ENCODE measurements around the gene HOXB13.
A peak's percentile ranks its signal among the peaks of the same experiment; 100 is the strongest.

The HOXB13 gene

DNA sequence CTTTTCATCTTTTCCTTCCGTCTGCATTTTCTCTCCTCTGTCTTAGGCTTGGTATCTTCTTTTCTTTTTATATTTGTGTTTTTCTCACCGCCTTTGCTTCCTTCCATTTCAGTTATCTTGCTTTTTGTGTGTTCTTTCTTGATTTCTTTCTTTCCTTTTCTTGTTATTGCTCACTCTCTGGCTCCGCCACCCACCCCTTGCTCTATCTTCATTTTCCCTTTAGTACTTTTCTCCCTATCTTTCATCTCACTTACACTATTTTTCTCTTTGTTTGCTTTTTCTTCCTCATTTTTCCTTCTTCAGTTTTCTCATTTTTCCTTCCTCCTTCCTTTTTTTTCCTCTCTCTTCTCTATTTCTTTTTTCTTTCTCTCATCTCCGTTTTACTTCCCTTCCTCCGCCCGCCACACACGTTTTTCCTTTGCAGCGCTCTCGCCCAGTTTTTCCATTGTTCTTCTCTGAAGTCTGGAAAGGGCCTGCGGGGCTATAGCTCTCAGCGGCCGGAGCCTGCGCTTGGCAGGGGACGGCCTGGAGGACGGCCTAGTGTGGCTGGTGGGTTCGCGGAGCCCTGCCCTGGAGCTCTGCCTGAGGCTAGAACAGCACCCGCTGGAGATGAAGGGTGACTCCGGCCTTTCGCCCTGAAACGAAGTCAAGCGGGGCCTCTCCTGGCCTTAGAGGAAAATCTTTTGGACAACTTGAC, 5.2 kb upstream of the HOXB13 start:
- Histone ChIP-seq H2AFZ (ENCODE audit: low read length) (0 out of 2 replicates have a peak overlapping the region, but pooled peaks have one; percentile 27), H4K20me1 (ENCODE audit: insufficient read depth, low read length) (no peaks in the 10 kb centered on the region), H3K4me2 (ENCODE audit: low read depth, low read length) (peak overlapping the region; percentile 41; the same call in 1 of the 2 replicates), H3K9ac (ENCODE audit: low read length) (no peak overlapping the region), H3K9me2 (replicated peaks; ENCODE audit: insufficient read depth, low read length) (no peaks in the 10 kb centered on the region), H3K4me3 (ENCODE audit: low read length) (no peak overlapping the region), H3K27me3 (replicated peaks; ENCODE audit: insufficient read depth, low read length) (peaks cover 98% of the 10 kb centered on the region), H3K79me2 (ENCODE audit: low read length) (no peaks in the 10 kb centered on the region), H3F3A (ENCODE audit: insufficient read depth, low read length) (no peaks in the 10 kb centered on the region), H3K9me3 (replicated peaks; ENCODE audit: insufficient read depth, low read length) (no peaks in the 10 kb centered on the region), H3K27ac (ENCODE audit: low read length) (no peak overlapping the region), H3K4me1 (ENCODE audit: low read length) (0 out of 2 replicates have a peak, but pooled peaks cover 3% of the 10 kb centered on the region), H3K36me3 (replicated peaks; ENCODE audit: insufficient read depth, low read length) (no peaks in the 10 kb centered on the region)
- DNase-seq: no peak
- TF ChIP-seq EZH2 (optimal IDR thresholded peaks at IDR 0.05; ENCODE audit: low read depth, low read length) (no peak), EZH2phosphoT487 (IDR thresholded peaks at IDR 0.05; ENCODE audit: low read length) (peak; percentile 46; the same call in 1 of the 2 replicates)
- TF ChIP-seq, protein P1, sequence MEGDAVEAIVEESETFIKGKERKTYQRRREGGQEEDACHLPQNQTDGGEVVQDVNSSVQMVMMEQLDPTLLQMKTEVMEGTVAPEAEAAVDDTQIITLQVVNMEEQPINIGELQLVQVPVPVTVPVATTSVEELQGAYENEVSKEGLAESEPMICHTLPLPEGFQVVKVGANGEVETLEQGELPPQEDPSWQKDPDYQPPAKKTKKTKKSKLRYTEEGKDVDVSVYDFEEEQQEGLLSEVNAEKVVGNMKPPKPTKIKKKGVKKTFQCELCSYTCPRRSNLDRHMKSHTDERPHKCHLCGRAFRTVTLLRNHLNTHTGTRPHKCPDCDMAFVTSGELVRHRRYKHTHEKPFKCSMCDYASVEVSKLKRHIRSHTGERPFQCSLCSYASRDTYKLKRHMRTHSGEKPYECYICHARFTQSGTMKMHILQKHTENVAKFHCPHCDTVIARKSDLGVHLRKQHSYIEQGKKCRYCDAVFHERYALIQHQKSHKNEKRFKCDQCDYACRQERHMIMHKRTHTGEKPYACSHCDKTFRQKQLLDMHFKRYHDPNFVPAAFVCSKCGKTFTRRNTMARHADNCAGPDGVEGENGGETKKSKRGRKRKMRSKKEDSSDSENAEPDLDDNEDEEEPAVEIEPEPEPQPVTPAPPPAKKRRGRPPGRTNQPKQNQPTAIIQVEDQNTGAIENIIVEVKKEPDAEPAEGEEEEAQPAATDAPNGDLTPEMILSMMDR (IDR thresholded peaks at IDR 0.05; ENCODE audit: low read length): no peak

DNA sequence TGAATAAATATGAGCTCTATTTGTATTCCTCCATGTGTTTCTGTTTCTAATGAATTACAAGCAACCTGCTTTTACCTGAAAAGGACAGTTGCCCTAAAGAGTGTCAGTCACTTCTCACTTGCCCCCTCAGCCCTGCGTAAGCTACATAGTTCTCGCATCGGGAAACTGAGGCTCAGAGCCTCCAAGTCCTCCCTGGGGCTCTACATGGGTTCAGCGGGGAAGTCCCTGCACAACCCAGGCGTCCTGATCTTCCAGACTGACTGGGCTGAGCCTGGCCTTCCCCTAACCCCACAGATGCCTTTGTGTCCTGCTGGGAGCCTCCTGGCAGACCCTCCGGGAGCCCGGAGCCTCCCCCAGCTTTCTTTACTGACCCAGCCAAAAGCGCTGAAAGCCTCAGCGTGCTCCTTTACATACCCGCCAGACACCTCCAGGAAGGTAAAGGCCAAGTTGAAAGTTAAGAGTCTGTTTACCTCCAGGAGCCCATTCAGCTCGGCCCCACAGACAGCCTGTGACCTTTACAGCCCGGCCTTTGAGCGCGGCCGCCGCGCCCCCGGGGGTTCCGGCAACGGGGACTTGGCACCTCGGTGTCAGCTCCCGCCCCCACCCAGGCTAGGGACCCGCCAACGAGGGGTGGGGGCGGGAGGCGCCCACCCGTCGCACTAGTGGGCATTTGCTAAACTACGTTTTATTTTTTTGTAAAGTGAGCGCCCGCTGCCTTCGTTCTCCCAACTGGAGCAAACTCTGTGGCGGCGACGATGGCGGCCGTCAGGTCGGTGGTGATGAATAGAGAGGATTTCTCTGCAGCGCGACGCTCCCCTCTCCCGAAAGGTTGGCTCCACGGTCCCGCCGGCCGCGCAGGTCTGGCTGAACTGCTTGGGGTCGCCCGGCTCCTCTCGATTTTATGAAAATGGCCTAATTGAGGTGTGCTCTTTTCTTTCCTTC, 4.4 kb upstream of the HOXB13 start:
- 0 out of 2 replicates have a peak overlapping the region, but pooled peaks have one; percentile 27 for H2AFZ ChIP-seq (ENCODE audit: low read length)

DNA sequence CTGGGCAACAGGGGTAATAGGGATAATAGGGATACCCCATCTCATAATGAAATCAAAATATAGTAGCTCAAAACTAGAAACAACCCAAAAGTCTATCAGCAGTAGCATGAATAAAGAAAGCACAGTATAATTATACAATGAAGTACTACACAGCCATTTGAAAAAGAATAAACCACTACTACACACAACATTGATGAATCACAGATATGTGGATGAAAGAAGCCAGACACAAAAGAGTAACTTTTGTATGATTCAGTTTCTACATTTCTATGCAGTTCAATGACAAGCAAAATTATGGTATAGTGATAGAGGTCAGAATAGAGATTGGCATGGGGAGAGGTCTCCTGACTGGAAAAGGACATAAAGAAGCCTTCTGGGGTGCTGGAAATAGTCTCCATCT, 2.8 kb upstream of the HOXB13 start:
- DNase-seq: no peak
- Histone ChIP-seq H3K4me1 (ENCODE audit: low read length) (0 out of 2 replicates have a peak, but pooled peaks cover 3% of the 10 kb centered on the region), H4K20me1 (ENCODE audit: insufficient read depth, low read length) (no peaks in the 10 kb centered on the region), H3K4me2 (ENCODE audit: low read depth, low read length) (no peak overlapping the region), H2AFZ (ENCODE audit: low read length) (no peak overlapping the region), H3K27me3 (replicated peaks; ENCODE audit: insufficient read depth, low read length) (peaks cover 98% of the 10 kb centered on the region), H3F3A (ENCODE audit: insufficient read depth, low read length) (no peaks in the 10 kb centered on the region), H3K4me3 (ENCODE audit: low read length) (no peak overlapping the region), H3K9ac (ENCODE audit: low read length) (no peak overlapping the region), H3K36me3 (replicated peaks; ENCODE audit: insufficient read depth, low read length) (no peaks in the 10 kb centered on the region), H3K27ac (ENCODE audit: low read length) (no peak overlapping the region), H3K9me3 (replicated peaks; ENCODE audit: insufficient read depth, low read length) (no peaks in the 10 kb centered on the region), H3K9me2 (replicated peaks; ENCODE audit: insufficient read depth, low read length) (no peaks in the 10 kb centered on the region), H3K79me2 (ENCODE audit: low read length) (no peaks in the 10 kb centered on the region)
- TF ChIP-seq EZH2phosphoT487 (IDR thresholded peaks at IDR 0.05; ENCODE audit: low read length) (no peak), EZH2 (optimal IDR thresholded peaks at IDR 0.05; ENCODE audit: low read depth, low read length) (no peak)
- TF ChIP-seq, protein P1 (IDR thresholded peaks at IDR 0.05; ENCODE audit: low read length): no peak

More for the DNA sequence above, 4.4 kb upstream of the HOXB13 start:
- Histone ChIP-seq H3K9ac (ENCODE audit: low read length) (no peak overlapping the region), H3K27me3 (replicated peaks; ENCODE audit: insufficient read depth, low read length) (peaks cover 98% of the 10 kb centered on the region), H3K9me3 (replicated peaks; ENCODE audit: insufficient read depth, low read length) (no peaks in the 10 kb centered on the region), H3K36me3 (replicated peaks; ENCODE audit: insufficient read depth, low read length) (no peaks in the 10 kb centered on the region), H3K4me1 (ENCODE audit: low read length) (0 out of 2 replicates have a peak, but pooled peaks cover 3% of the 10 kb centered on the region), H3F3A (ENCODE audit: insufficient read depth, low read length) (no peaks in the 10 kb centered on the region), H3K27ac (ENCODE audit: low read length) (no peak overlapping the region), H3K9me2 (replicated peaks; ENCODE audit: insufficient read depth, low read length) (no peaks in the 10 kb centered on the region), H4K20me1 (ENCODE audit: insufficient read depth, low read length) (no peaks in the 10 kb centered on the region), H3K79me2 (ENCODE audit: low read length) (no peaks in the 10 kb centered on the region), H3K4me2 (ENCODE audit: low read depth, low read length) (peak overlapping the region; percentile 41), H3K4me3 (ENCODE audit: low read length) (peak overlapping the region; percentile 5; the same call in 1 of the 2 replicates)
- no peak for DNase-seq
- no peak for TF ChIP-seq EZH2phosphoT487 (IDR thresholded peaks at IDR 0.05; ENCODE audit: low read length)
- peak; percentile 59 for TF ChIP-seq EZH2 (optimal IDR thresholded peaks at IDR 0.05; ENCODE audit: low read depth, low read length)

Measured in MM.1S (cell line).